Gastroesophageal sphincter (tissue), 4 donors: ENCODE measurements around the gene SGCD. TPM values are rescaled to one million over a fixed set of nuclear protein-coding genes. Genes with fewer than 3 reads are reported as not detected.

Source experiments
- ATAC-seq: fragments of 150-250 bp; one replicate; pipeline ENCODE4 v1.9.1; 2016; ENCODE audit warnings: mild to moderate bottlenecking, moderate library complexity
- H3K27ac ChIP-seq, 4 donors: fragments of 200-600 bp; sonication (generic) in 3 of 4; 1 replicate in 3 of 4; 2 replicates in 1 of 4; pipeline ENCODE4 v1.5.1; 2016 to 2019
- H3K27me3 ChIP-seq: fragments of 200-600 bp; sonication (generic); one replicate; pipeline ENCODE4 v1.5.1; 2019
- H3K36me3 ChIP-seq, 2 donors: fragments of 200-600 bp; sonication (generic); one replicate each; pipeline ENCODE4 v1.5.1; 2019; ENCODE audit warnings: control low read depth in 1 of 2
- H3K4me1 ChIP-seq, 3 donors: fragments of 200-600 bp; sonication (generic); 1 replicate in 2 of 3; 2 replicates in 1 of 3; pipeline ENCODE4 v1.5.1; 2016 to 2019; ENCODE audit warnings: control low read depth in 2 of 3
- H3K4me3 ChIP-seq, 2 donors: fragments of 200-600 bp; sonication (generic); one replicate each; pipeline ENCODE4 v1.5.1; 2019; ENCODE audit warnings: mild to moderate bottlenecking in 1 of 2, moderate library complexity in 1 of 2
- H3K9me3 ChIP-seq, 3 donors: fragments of 200-600 bp; sonication (generic); one replicate each; pipeline ENCODE4 v1.5.1; 2017 to 2019; ENCODE audit warnings: control low read depth in 2 of 3
- EP300 ChIP-seq: sonication (generic); formaldehyde crosslinking; IDR thresholded peaks from one replicate; pipeline ENCODE4 v1.6.1; 2017; ENCODE audit warnings: antibody characterized with exemption, mild to moderate bottlenecking
- POLR2A ChIP-seq, 2 donors: fragments of 450-650 bp; IDR thresholded peaks; one replicate each; pipeline ENCODE4 v1.6.1; 2017; ENCODE audit warnings: antibody characterized with exemption in 2 of 2, mild to moderate bottlenecking in 2 of 2, moderate library complexity in 1 of 2
- POLR2AphosphoS5 ChIP-seq: sonication (generic); formaldehyde crosslinking; IDR thresholded peaks from one replicate; pipeline ENCODE4 v1.6.1; 2017; ENCODE audit warnings: antibody characterized with exemption
- WGBS, 2 donors: methylation state at CpG; one replicate each; pipeline ENCODE4 v1.1.5; 2018; ENCODE audit warnings: low coverage in 1 of 2; 5-methylcytosine and 5-hydroxymethylcytosine counted together
- total RNA-seq, 4 donors: library from RNA; depleted of rRNA; stranded (reverse); fragments of >200 nt; gene quantifications; one replicate each; pipeline ENCODE4 v1.1.0, GENCODE V29; 2016
- TF ChIP-seq, protein P1 (sequence below), 4 experiments: fragments of 200-600 bp in 2 of 4; fragments of 450-650 bp in 2 of 4; sonication (generic) in 1 of 4; IDR thresholded peaks; one replicate each; pipeline ENCODE4 v1.5.1; 2017 to 2019; ENCODE audit warnings: antibody characterized with exemption in 4 of 4, mild to moderate bottlenecking in 2 of 4, moderate library complexity in 2 of 4

SGCD gene
- total RNA-seq, 4 donors from 2014 or later: 8.8 to 61.3 (median 33.7) TPM

- WGBS, 2 donors: 82 to 88% methylated on average over 2 of the region's 2 CpGs
- TF ChIP-seq POLR2AphosphoS5 (no peak), EP300 (no peak), POLR2A (IDR thresholded peaks at IDR 0.05) (no peak)
- TF ChIP-seq, protein P1, sequence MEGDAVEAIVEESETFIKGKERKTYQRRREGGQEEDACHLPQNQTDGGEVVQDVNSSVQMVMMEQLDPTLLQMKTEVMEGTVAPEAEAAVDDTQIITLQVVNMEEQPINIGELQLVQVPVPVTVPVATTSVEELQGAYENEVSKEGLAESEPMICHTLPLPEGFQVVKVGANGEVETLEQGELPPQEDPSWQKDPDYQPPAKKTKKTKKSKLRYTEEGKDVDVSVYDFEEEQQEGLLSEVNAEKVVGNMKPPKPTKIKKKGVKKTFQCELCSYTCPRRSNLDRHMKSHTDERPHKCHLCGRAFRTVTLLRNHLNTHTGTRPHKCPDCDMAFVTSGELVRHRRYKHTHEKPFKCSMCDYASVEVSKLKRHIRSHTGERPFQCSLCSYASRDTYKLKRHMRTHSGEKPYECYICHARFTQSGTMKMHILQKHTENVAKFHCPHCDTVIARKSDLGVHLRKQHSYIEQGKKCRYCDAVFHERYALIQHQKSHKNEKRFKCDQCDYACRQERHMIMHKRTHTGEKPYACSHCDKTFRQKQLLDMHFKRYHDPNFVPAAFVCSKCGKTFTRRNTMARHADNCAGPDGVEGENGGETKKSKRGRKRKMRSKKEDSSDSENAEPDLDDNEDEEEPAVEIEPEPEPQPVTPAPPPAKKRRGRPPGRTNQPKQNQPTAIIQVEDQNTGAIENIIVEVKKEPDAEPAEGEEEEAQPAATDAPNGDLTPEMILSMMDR (IDR thresholded peaks at IDR 0.05): no peak
- Histone ChIP-seq H3K4me1 (no peaks in the 10 kb centered on the region), H3K27me3 (no peaks in the 10 kb centered on the region), H3K36me3 (no peaks in the 10 kb centered on the region), H3K4me3 (no peak overlapping the region), H3K9me3 (no peaks in the 10 kb centered on the region), H3K27ac (no peak overlapping the region)
- no peak for ATAC-seq
Measured at GRCh38 chr5:156707750-156708149, 380.8 kb downstream of the SGCD start.

GRCh38 chr5:156715287-156715686, 388.3 kb downstream of the SGCD start:
- no peaks in the 10 kb centered on the region for H3K27me3 ChIP-seq
- H3K36me3 ChIP-seq: no peaks in the 10 kb centered on the region
- H3K4me1 ChIP-seq: peaks cover 0 to 22% (median 3%) of the 10 kb centered on the region in 3 donors
- H3K27ac ChIP-seq: no peak overlapping the region
- no peak overlapping the region for H3K4me3 ChIP-seq
- H3K9me3 ChIP-seq: no peaks in the 10 kb centered on the region
- no peak for ATAC-seq
- 47 to 69% methylated on average over 2 of the region's 2 CpGs for WGBS, 2 donors
- no peak for TF ChIP-seq EP300

DNA sequence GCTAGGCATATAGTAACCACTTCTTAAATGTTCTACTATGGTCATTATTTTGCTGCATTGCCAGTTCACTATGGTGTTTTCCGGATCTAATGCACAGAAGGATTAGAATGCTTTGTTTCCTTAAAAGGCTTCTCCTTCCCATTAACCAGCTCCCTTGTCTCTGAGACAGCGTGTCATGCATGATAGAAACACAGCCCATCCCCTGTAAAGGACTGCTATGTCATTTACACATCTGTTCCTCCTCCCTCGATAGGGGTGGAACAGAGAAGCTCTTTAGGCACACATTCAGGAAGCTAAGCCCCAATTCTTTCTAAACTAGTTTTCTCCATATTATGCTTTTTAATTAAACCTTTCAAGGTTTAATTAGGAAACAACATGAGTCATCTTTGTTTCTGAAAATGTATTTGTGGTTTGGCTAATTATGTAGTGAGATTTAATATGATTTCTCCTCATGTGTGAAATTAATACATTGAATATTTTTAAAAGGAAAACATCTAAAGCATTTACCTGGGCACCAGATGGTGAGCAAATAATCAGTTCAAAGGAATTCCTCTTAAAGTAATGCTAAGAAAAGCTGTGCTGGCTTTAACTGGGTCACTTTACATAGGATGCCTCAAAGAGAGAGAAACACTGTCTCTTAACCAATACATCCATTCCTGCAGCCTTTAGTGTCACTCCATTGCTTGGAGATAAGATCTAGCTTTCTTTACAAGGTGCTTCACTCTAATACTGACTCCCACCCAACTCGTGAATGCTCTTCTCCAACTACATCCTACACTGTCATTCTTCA, 389.8 kb downstream of the SGCD start:
- TF ChIP-seq, protein P1 (IDR thresholded peaks at IDR 0.05): no peak
- TF ChIP-seq POLR2A (IDR thresholded peaks at IDR 0.05) (no peak), EP300 (no peak), POLR2AphosphoS5 (no peak)
- ATAC-seq: no peak
- H3K4me1 ChIP-seq: peaks cover 0 to 22% (median 3%) of the 10 kb centered on the region in 3 donors
- no peak overlapping the region for H3K27ac ChIP-seq
- H3K9me3 ChIP-seq: no peaks in the 10 kb centered on the region
- H3K4me3 ChIP-seq: no peak overlapping the region
- 33 to 48% methylated on average over 2 to 4 of the region's 4 CpGs for WGBS, 2 donors
- H3K36me3 ChIP-seq: no peaks in the 10 kb centered on the region
- no peaks in the 10 kb centered on the region for H3K27me3 ChIP-seq

GRCh38 chr5:156718985-156719384, 392.0 kb downstream of the SGCD start:
- no peak overlapping the region for H3K4me3 ChIP-seq
- H3K27ac ChIP-seq: no peak overlapping the region
- no peaks in the 10 kb centered on the region for H3K27me3 ChIP-seq
- no peak for ATAC-seq
- H3K9me3 ChIP-seq: no peaks in the 10 kb centered on the region
- 92 to 100% methylated on average over 1 of the region's 1 CpG for whole genome bisulfite sequencing, 2 donors
- TF ChIP-seq POLR2A (IDR thresholded peaks at IDR 0.05) (no peak), EP300 (no peak)
- no peaks in the 10 kb centered on the region for H3K36me3 ChIP-seq
- H3K4me1 ChIP-seq: peaks cover 0 to 36% (median 3%) of the 10 kb centered on the region in 3 donors

GRCh38 chr5:156722358-156722757, 395.4 kb downstream of the SGCD start:
- ATAC-seq: no peak
- TF ChIP-seq EP300: no peak
- TF ChIP-seq POLR2AphosphoS5: no peak
- TF ChIP-seq, protein P1 (IDR thresholded peaks at IDR 0.05): no peak
- Histone ChIP-seq H3K4me3 (no peak overlapping the region), H3K9me3 (no peaks in the 10 kb centered on the region), H3K27ac (no peak overlapping the region), H3K36me3 (no peaks in the 10 kb centered on the region), H3K27me3 (no peaks in the 10 kb centered on the region), H3K4me1 (peaks cover 0 to 14% (median 0%) of the 10 kb centered on the region in 3 donors)

GRCh38 chr5:156735477-156735876, 408.5 kb downstream of the SGCD start:
- Histone ChIP-seq H3K4me3 (no peak overlapping the region), H3K4me1 (no peaks in the 10 kb centered on the region), H3K36me3 (no peaks in the 10 kb centered on the region), H3K27ac (no peak overlapping the region), H3K9me3 (no peaks in the 10 kb centered on the region), H3K27me3 (no peaks in the 10 kb centered on the region)
- TF ChIP-seq POLR2A (IDR thresholded peaks at IDR 0.05) (no peak), POLR2AphosphoS5 (no peak), EP300 (no peak)
- TF ChIP-seq, protein P1 (IDR thresholded peaks at IDR 0.05): no peak
- no CpG with 5 or more reads among the region's 3 CpGs for WGBS, 2 donors
- ATAC-seq: no peak
